ENCODE data around the gene FBXO41.

DNA sequence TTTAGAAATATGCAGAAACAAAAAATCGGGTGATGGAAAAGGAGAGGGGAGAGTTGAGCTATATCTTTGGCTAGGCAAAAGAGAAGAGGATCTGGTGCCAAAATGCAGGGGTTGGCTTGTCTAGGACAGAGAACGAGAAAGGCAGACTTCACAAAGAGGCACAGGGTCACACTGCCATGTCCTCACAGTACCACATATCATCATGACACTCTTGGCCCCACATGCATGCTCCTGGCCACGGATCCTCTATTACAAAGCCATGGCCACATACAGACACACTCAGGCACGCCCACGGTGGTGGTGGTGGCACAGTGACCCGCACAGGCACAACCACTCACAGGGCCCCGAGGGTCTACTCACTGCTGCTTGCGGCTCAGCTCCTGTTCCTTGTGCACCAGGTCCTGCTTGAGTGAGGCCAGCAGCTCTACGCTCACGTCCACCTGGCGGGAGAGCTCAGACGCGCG is 15.9 kb downstream of the FBXO41 start:
- no peak for TF ChIP-seq POLR2A (IDR thresholded peaks at IDR 0.05; ENCODE audit: low read depth, low read length)
- no peak for TF ChIP-seq POLR2AphosphoS5 (IDR thresholded peaks at IDR 0.05; ENCODE audit: low read depth, low read length)
- TF ChIP-seq SPI1 (IDR thresholded peaks at IDR 0.05; ENCODE audit: low read depth, low read length): no peak
- TF ChIP-seq TAF1 (IDR thresholded peaks at IDR 0.05; ENCODE audit: low read depth, low read length): no peak
- no peak for TF ChIP-seq POU2F2 (IDR thresholded peaks at IDR 0.05; ENCODE audit: low read depth, low read length)

Measured in GM12891 (cell line).